Endometrial microvascular endothelial cells (primary cell): ENCODE results near the gene PCDHGA9. TPM values are rescaled to one million over a fixed set of nuclear protein-coding genes. Genes with fewer than 3 reads are reported as not detected.
"Not testable (repeated sequence)": the region's sequence is repeated elsewhere in the genome, so short reads cannot be mapped to it uniquely, and the experiment has no call there.

Source experiments
- in situ Hi-C: cut with HindIII; loops from 2 replicates; pipeline ENCODE4 v1.10.0; 2017; ENCODE audit warnings: low sequenced_read_pairs, low pct_unique_long_range_greater_than_20kb; ENCODE audit errors: inconsistent ontology term
- total RNA-seq: library from RNA; depleted of rRNA; stranded (reverse); fragments of >200 nt; gene quantifications from one replicate; pipeline ENCODE4 v1.2.3, GENCODE V29; 2015; ENCODE audit errors: inconsistent ontology term

PCDHGA9 gene
- total RNA-seq, 1 donor from 2014 or later, result 0.19 TPM

DNA sequence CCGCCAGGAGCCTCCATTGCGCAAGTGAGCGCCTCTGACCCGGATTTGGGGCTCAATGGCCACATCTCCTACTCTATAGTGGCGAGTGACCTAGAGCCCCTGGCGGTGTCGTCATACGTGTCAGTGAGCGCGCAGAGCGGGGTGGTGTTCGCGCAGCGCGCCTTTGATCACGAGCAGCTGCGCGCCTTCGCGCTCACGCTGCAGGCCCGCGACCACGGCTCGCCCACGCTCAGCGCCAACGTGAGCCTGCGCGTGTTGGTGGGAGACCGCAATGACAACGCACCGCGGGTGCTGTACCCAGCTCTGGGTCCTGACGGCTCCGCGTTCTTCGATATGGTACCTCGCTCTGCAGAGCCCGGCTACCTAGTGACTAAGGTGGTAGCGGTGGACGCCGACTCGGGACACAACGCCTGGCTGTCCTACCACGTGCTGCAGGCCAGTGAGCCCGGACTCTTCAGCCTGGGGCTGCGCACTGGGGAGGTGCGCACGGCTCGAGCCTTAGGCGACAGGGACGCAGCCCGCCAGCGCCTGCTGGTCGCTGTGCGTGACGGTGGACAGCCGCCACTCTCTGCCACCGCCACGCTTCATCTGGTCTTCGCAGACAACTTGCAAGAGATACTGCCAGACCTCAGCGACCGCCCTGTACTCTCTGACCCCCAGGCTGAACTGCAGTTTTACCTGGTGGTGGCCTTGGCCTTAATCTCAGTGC, 7.2 kb downstream of the PCDHGA9 start:
- in situ Hi-C loops, result no loop called here

DNA sequence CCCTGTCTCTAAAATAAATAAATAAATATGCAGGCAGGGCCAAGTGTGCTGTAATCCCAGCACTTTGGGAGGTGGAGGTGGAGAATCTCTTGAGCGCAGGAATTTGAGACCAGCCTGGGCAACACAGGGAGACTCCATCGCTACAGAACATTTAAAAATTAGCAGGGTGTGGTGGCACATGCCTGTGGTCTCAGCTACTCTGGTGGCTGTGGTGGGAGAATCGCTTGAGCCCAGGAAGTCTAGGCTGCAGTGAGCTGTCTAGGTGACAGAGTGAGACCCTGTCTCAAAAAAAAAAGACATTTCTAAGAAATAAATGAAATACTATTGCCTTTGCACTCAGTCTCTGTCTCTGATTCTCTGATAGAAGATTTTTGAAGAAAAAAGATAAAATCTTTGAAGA, 9.0 kb downstream of the PCDHGA9 start:
- in situ Hi-C loops, result no loop called here

DNA sequence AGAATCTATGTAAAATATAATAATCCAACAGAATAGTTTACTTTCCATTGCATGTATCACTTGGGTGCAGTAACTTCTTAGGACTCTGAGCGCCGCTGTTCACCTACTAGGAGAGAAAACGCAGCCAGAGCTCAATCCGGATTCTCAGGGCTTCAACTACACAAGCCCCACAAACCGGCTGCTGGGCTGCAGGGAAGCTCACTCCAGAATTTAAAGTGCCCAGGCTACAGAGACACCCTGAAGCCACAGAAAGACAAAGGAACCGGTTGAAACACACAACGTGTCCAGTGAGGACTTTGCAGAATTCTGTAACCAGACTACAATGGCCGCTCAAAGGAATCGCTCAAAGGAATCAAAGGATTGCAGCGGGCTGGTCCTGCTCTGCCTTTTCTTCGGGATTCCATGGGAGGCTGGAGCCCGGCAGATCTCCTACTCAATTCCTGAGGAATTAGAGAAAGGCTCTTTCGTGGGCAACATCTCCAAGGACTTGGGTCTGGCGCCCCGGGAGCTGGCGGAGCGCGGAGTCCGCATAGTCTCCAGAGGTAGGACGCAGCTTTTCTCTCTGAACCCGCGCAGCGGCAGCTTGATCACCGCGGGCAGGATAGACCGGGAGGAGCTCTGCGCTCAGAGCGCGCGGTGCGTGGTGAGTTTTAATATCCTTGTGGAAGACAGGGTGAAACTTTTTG, 10.4 kb downstream of the PCDHGA9 start, which contains the start of gene PCDHGA10:
Gene PCDHGA10, plus strand, starts transcription at position 134 of the 686 bp plus-strand sequence. Its CDS starts 189 bp downstream, at position 323.
- in situ Hi-C loops, result no loop called here

DNA sequence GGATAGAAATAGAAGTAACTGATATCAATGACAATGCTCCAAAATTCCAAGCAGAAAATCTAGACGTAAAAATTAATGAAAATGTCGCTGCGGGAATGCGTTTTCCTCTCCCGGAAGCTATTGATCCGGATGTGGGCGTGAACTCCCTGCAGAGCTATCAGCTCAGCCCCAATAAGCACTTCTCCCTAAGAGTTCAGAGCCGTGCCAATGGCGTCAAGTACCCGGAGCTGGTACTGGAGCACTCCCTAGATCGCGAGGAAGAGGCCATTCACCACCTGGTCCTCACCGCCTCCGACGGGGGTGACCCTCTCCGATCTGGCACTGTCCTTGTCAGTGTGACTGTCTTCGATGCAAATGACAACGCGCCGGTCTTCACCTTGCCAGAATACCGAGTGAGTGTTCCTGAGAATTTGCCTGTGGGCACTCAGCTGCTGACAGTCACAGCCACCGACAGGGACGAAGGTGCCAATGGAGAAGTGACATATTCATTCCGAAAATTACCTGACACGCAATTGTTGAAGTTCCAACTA, 11.0 kb downstream of the PCDHGA9 start:
- in situ Hi-C loops, result no loop called here

DNA sequence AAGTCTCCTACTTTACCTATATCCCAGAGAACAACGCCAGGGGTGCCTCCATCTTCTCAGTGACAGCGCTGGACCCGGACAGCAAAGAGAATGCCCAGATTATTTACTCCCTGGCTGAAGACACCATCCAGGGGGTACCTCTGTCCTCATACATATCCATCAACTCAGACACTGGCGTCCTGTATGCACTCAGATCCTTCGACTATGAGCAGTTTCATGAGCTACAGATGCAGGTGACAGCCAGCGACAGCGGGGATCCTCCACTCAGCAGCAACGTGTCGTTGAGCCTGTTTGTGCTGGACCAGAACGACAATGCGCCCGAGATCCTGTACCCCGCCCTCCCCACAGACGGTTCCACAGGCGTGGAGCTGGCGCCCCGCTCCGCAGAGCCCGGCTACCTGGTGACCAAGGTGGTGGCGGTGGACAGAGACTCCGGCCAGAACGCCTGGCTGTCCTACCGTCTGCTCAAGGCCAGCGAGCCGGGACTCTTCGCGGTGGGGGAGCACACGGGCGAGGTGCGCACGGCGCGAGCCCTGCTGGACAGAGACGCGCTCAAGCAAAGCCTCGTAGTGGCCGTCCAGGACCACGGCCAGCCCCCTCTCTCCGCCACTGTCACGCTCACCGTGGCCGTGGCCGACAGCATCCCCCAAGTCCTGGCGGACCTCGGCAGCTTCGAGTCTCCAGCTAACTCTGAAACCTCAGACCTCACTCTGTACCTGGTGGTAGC, 12.1 kb downstream of the PCDHGA9 start:
- in situ Hi-C loops, result not testable (repeated sequence)

DNA sequence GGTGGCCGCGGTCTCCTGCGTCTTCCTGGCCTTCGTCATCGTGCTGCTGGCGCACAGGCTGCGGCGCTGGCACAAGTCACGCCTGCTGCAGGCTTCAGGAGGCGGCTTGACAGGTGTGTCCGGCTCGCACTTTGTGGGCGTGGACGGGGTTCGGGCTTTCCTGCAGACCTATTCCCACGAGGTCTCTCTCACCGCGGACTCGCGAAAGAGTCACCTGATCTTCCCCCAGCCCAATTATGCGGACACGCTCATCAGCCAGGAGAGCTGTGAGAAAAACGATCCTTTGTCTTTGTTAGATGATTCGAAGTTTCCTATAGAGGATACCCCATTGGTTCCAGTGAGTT, 12.7 kb downstream of the PCDHGA9 start:
- in situ Hi-C loops, result not testable (repeated sequence)

DNA sequence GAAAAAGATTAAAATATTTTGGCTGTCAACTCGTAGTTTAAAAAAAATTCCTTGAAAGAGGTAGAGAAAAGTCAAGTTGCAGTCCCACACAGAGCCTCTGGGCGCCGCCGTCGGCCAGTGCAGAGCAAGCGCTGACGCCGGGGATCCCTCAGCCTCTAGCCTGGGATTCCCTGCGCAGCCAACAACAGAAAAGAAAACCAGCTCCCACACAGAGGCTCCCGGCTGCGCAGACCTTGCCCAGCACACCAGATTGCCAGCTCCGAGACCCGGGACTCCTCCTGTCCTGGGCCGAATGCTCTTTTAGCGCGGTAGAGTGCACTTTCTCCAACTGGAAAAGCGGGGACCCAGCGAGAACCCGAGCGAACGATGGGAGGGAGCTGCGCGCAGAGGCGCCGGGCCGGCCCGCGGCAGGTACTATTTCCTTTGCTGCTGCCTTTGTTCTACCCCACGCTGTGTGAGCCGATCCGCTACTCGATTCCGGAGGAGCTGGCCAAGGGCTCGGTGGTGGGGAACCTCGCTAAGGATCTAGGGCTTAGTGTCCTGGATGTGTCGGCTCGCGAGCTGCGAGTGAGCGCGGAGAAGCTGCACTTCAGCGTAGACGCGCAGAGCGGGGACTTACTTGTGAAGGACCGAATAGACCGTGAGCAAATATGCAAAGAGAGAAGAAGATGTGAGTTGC, 15.1 kb downstream of the PCDHGA9 start, which contains the start of gene PCDHGB7:
Gene PCDHGB7, plus strand, starts transcription at position 184 of the 679 bp plus-strand sequence. Its CDS starts 183 bp downstream, at position 367.
- in situ Hi-C loops, result not testable (repeated sequence)

DNA sequence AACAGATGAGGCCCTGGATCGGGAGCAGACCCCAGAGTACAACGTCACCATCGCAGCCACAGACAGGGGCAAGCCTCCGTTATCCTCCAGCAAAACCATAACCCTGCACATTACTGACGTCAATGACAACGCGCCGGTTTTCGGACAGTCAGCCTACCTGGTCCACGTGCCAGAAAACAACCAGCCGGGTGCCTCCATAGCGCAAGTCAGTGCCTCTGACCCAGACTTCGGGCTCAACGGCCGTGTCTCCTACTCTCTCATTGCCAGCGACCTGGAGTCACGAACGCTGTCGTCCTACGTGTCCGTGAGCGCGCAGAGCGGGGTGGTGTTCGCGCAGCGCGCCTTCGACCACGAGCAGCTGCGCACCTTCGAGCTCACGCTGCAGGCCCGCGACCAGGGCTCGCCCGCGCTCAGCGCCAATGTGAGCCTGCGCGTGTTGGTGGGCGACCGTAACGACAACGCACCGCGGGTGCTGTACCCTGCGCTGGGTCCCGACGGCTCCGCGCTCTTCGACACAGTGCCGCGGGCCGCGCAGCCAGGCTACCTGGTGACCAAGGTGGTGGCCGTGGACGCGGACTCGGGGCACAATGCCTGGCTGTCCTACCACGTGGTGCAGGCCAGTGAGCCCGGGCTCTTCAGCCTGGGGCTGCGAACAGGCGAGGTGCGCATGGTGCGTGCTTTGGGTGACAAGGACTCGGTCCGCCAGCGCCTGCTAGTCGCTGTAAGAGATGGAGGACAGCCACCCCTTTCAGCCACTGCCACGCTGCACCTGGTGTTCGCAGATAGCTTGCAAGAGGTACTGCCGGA, 16.7 kb downstream of the PCDHGA9 start:
- in situ Hi-C loops, result no loop called here

DNA sequence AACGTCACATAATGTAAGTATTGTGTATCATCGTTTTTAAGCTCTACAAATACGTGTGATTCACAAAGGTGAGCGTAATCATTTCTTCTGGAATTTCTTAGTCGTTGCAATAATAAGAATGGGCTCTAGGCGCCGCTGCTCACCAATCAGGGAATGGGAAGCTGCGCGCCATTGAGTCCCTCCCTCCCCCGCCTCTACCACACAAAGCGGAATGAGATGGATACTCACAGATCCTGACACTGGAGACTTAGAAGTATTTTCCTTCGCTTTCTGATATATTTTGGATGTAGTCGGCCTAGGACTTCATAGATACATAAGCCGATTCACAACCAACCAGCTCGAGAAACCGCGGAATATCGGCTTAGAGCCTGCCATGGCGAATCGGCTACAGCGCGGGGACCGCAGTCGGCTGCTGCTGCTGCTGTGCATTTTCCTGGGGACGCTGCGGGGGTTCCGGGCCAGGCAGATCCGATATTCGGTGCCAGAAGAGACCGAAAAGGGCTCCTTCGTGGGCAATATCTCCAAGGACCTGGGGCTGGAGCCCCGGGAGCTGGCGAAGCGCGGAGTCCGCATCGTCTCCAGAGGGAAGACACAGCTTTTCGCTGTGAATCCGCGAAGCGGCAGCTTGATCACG, 18.4 kb downstream of the PCDHGA9 start, which contains the start of gene PCDHGA11:
Gene PCDHGA11, plus strand, starts transcription at position 197 of the 634 bp plus-strand sequence. Its CDS starts 177 bp downstream, at position 374.
- in situ Hi-C loops, result no loop called here

DNA sequence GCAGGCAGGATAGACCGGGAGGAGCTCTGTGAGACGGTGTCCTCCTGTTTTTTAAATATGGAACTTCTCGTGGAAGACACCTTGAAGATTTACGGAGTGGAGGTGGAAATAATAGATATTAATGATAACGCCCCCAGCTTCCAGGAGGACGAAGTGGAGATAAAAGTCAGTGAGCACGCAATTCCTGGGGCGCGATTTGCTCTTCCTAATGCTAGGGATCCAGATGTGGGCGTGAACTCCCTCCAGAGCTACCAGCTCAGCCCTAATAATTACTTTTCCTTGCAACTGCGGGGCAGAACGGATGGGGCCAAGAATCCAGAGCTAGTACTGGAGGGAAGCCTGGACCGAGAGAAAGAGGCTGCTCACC, 18.9 kb downstream of the PCDHGA9 start:
- in situ Hi-C loops, result no loop called here

DNA sequence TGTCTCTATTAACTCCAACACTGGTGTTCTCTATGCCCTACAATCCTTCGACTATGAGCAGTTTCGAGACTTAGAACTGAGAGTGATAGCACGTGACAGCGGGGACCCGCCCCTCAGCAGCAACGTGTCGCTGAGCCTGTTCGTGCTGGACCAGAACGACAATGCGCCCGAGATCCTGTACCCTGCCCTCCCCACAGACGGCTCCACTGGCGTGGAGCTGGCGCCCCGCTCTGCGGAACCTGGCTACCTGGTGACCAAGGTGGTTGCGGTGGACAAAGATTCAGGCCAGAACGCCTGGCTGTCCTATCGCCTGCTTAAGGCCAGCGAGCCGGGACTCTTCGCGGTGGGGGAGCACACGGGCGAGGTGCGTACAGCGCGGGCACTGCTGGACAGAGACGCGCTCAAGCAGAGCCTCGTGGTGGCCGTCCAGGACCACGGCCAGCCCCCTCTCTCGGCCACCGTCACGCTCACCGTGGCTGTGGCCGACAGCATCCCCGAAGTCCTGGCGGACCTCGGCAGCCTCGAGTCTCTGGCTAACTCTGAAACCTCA, 20.2 kb downstream of the PCDHGA9 start:
- in situ Hi-C loops, result no loop called here

DNA sequence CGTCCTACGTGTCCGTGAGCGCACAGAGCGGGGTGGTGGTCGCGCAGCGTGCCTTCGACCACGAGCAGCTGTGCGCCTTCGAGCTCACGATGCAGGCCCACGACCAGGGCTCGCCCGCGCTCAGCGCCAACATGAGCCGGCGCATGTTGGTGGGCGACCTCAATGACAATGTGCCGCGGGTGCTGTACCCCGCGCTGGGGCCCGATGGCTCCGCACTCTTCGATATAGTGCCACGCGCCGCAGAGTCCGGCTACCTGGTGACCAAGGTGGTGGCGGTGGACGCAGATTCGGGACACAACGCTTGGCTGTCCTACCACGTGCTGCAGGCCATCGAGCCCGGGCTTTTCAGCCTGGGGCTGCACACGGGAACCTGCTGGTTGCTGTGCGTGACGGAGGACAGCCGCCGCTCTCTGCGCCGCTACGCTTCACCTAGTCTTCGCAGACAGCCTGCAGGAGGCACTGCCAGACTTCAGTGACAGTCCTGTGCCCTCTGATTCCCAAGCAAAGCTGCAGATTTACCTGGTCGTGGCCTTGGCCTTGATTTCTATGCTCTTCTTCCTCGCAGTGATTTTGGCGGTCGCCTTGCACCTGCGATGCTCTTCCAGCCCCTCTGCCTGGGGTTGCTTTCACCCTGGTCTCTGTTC, 25.3 kb downstream of the PCDHGA9 start:
- in situ Hi-C loops, result no loop called here

DNA sequence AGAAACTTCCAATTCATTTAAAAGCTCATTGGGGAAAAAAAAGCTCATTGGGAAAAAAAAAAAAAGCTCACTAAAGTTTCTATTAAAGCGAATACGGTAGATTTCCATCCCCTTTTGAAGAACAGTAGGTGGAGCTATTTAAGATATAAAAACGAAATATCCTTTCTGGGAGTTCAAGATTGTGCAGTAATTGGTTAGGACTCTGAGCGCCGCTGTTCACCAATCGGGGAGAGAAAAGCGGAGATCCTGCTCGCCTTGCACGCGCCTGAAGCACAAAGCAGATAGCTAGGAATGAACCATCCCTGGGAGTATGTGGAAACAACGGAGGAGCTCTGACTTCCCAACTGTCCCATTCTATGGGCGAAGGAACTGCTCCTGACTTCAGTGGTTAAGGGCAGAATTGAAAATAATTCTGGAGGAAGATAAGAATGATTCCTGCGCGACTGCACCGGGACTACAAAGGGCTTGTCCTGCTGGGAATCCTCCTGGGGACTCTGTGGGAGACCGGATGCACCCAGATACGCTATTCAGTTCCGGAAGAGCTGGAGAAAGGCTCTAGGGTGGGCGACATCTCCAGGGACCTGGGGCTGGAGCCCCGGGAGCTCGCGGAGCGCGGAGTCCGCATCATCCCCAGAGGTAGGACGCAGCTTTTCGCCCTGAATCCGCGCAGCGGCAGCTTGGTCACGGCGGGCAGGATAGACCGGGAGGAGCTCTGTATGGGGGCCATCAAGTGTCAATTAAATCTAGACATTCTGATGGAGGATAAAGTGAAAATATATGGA, 27.9 kb downstream of the PCDHGA9 start, which contains the start of gene PCDHGA12:
Gene PCDHGA12, plus strand, starts transcription at position 176 of the 782 bp plus-strand sequence. Its CDS starts 253 bp downstream, at position 429.
- in situ Hi-C loops, result no loop called here

DNA sequence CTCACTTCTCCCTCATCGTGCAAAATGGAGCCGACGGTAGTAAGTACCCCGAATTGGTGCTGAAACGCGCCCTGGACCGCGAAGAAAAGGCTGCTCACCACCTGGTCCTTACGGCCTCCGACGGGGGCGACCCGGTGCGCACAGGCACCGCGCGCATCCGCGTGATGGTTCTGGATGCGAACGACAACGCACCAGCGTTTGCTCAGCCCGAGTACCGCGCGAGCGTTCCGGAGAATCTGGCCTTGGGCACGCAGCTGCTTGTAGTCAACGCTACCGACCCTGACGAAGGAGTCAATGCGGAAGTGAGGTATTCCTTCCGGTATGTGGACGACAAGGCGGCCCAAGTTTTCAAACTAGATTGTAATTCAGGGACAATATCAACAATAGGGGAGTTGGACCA, 28.7 kb downstream of the PCDHGA9 start:
- in situ Hi-C loops, result no loop called here

DNA sequence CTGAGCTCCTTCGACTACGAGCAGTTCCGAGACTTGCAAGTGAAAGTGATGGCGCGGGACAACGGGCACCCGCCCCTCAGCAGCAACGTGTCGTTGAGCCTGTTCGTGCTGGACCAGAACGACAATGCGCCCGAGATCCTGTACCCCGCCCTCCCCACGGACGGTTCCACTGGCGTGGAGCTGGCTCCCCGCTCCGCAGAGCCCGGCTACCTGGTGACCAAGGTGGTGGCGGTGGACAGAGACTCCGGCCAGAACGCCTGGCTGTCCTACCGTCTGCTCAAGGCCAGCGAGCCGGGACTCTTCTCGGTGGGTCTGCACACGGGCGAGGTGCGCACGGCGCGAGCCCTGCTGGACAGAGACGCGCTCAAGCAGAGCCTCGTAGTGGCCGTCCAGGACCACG, 29.7 kb downstream of the PCDHGA9 start:
- in situ Hi-C loops, result not testable (repeated sequence)

DNA sequence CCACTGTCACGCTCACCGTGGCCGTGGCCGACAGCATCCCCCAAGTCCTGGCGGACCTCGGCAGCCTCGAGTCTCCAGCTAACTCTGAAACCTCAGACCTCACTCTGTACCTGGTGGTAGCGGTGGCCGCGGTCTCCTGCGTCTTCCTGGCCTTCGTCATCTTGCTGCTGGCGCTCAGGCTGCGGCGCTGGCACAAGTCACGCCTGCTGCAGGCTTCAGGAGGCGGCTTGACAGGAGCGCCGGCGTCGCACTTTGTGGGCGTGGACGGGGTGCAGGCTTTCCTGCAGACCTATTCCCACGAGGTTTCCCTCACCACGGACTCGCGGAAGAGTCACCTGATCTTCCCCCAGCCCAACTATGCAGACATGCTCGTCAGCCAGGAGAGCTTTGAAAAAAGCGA, 30.1 kb downstream of the PCDHGA9 start:
- in situ Hi-C loops, result not testable (repeated sequence)
